Tibial nerve (tissue), 4 donors: ENCODE measurements around the gene PEMT.

Experiments used
- CTCF ChIP-seq, 5 experiments: fragments of 200-600 bp in 3 of 5; fragments of 450-650 bp in 2 of 5; sonication (generic) in 3 of 5; IDR thresholded peaks; one replicate each; pipeline ENCODE4 v1.5.1; 2016 to 2019; ENCODE audit warnings: antibody characterized with exemption in 5 of 5, mild to moderate bottlenecking in 3 of 5, moderate library complexity in 2 of 5
- EP300 ChIP-seq, 2 donors: sonication (generic); formaldehyde crosslinking; IDR thresholded peaks; one replicate each; pipeline ENCODE4 v1.6.1; 2017; ENCODE audit warnings: antibody characterized with exemption in 2 of 2, mild to moderate bottlenecking in 1 of 2
- POLR2A ChIP-seq, 2 donors: fragments of 450-650 bp; IDR thresholded peaks; one replicate each; pipeline ENCODE4 v1.6.1; 2017; ENCODE audit warnings: antibody characterized with exemption in 2 of 2, mild to moderate bottlenecking in 2 of 2, moderate library complexity in 2 of 2

GRCh38 chr17:17479209-17479608 is 112.3 kb downstream of the PEMT start:
- TF ChIP-seq CTCF (IDR thresholded peaks at IDR 0.05) (no peak), POLR2A (IDR thresholded peaks at IDR 0.05) (no peak), EP300 (IDR thresholded peaks at IDR 0.05) (no peak)
